ENCODE data around the gene PTPRG.

GRCh38 chr3:61520966-61521628 is 40.3 kb upstream of the PTPRG start:
- TF ChIP-seq CTCF (conservative IDR thresholded peaks at IDR 0.05; ENCODE audit: low read length) (no peak), EZH2phosphoT487 (IDR thresholded peaks at IDR 0.05; ENCODE audit: borderline replicate concordance, low read depth, low read length) (no peak)
